ENCODE results near the gene SERPINA12. TPM values are rescaled to one million over a fixed set of nuclear protein-coding genes. Genes with fewer than 3 reads are reported as not detected.

The SERPINA12 gene
- total RNA-seq, 1 donor from 2014 or later, result not detected

DNA sequence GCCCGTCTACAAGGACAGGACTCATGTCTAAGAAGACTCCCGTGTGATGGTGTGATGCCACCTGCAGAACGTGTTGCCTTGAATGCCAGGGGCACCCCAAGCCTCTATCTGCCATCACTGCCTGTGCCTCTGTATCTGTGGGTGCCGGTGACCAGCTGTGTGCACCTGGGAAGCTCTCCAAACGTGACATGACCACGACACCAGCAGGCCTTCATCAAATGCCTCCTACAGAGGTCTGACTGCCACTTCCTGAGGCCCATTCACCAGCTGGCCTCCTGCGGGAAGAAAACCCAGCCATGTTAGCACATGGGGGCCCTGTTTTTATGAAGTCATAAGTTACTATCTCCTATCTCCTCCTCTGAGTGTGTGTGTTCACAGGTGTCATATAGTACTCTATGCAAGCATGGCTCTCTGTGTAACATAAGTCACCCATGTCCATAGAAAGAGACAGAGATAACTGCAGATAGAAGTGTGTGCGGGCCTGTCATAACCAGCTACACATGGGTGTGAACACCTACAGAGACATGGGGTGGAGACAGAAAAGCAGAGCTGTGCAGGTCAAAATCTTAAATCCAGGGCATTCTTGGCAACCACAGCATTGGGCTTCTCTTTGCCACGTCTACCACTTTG lies 33.7 kb upstream of the SERPINA12 start:
- Mint-ChIP-seq H3K9me3 (no peaks in the 10 kb centered on the region), H3K27me3 (ENCODE audit: insufficient read depth) (peaks cover 6% of the 10 kb centered on the region), H3K4me1 (ENCODE audit: low read depth) (no peaks in the 10 kb centered on the region), H3K36me3 (ENCODE audit: low read depth) (no peaks in the 10 kb centered on the region), H3K4me3 (no peak overlapping the region), H3K27ac (no peak overlapping the region)
- DNase-seq (ENCODE audit: low spot score), result no peak
- intact Hi-C loops (cut with micrococcal nuclease), result no loop called here

GRCh38 chr14:94542111-94542810 lies 33.0 kb upstream of the SERPINA12 start:
- no peaks in the 10 kb centered on the region for H3K36me3 Mint-ChIP-seq (ENCODE audit: low read depth)
- DNase-seq (ENCODE audit: low spot score), result no peak
- H3K4me3 Mint-ChIP-seq, result no peak overlapping the region
- peaks cover 4% of the 10 kb centered on the region for H3K27me3 Mint-ChIP-seq (ENCODE audit: insufficient read depth)
- H3K9me3 Mint-ChIP-seq, result no peaks in the 10 kb centered on the region
- H3K27ac Mint-ChIP-seq, result no peak overlapping the region
- intact Hi-C loops (cut with micrococcal nuclease), result no loop called here
- H3K4me1 Mint-ChIP-seq (ENCODE audit: low read depth), result no peaks in the 10 kb centered on the region

DNA sequence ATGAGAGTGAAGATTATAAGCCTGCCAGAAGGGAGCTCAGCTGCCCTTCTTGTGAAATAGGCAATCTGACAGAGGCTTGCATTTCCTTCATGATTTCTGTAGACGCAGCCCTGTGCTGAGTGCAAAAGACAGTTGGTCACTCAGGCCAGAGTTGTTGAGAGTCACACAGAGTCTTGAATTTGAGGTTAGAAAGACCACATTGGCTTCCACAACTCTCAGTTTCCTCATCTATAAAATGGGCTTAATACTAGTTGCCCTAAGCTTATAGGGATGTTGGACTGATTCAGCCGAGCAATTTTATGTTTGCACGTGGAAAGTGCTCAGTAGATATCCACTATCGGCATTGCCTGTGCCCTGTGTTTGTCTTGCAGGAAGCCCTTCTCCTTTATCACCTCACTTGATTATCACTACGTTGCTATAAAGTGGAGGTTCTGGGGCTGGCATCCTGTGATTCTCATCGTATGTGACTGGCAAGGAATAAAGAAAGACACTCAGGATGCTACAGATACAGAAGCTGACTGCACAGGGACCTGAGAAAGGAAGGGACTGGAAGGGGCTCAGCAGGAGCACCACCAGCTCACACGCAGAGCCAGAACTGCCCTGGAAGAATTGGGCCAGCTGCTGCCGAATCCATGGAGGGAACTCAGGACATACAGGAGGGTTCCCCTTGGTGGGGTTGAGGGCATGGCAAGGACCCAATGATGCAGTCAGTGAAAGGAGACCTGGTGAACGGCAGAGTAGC lies 32.1 kb upstream of the SERPINA12 start:
- no peak for DNase-seq (ENCODE audit: low spot score)
- no peaks in the 10 kb centered on the region for H3K36me3 Mint-ChIP-seq (ENCODE audit: low read depth)

GRCh38 chr14:94540031-94540794 lies 30.9 kb upstream of the SERPINA12 start:
- Mint-ChIP-seq H3K4me3 (no peak overlapping the region), H3K36me3 (ENCODE audit: low read depth) (no peaks in the 10 kb centered on the region), H3K4me1 (ENCODE audit: low read depth) (no peaks in the 10 kb centered on the region), H3K27ac (no peak overlapping the region), H3K27me3 (ENCODE audit: insufficient read depth) (peaks cover 4% of the 10 kb centered on the region), H3K9me3 (no peaks in the 10 kb centered on the region)
- no peak for DNase-seq (ENCODE audit: low spot score)
- intact Hi-C loops (cut with micrococcal nuclease), result no loop called here

More for the DNA sequence above, 32.1 kb upstream of the SERPINA12 start:
- H3K4me3 Mint-ChIP-seq, result no peak overlapping the region
- no peak overlapping the region for H3K27ac Mint-ChIP-seq
- H3K27me3 Mint-ChIP-seq (ENCODE audit: insufficient read depth), result peaks cover 4% of the 10 kb centered on the region
- H3K4me1 Mint-ChIP-seq (ENCODE audit: low read depth), result no peaks in the 10 kb centered on the region
- H3K9me3 Mint-ChIP-seq, result no peaks in the 10 kb centered on the region
- intact Hi-C loops (cut with micrococcal nuclease), result no loop called here

DNA sequence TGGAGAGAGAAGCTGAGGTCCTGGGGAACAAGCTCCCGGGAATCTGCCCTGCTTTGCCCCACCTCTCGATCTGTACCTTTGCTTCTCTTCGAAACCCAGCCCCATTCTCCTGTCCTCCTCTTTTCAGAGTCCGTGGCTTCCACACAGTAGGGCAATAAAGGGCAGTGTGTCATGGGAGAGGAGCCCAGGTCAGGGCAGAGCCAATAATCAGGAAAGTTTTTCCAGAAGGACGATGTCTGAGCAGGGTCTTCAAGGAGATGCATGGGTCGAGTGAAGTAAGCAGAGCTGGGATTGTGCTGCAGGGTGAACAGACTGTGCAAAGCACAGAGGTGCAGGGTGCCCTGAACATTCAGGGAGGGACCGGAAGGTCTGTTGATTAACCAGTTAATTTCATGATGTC lies 29.9 kb upstream of the SERPINA12 start:
- Mint-ChIP-seq H3K4me3 (no peak overlapping the region), H3K27ac (no peak overlapping the region), H3K27me3 (ENCODE audit: insufficient read depth) (peaks cover 4% of the 10 kb centered on the region), H3K36me3 (ENCODE audit: low read depth) (no peaks in the 10 kb centered on the region), H3K9me3 (no peaks in the 10 kb centered on the region), H3K4me1 (ENCODE audit: low read depth) (no peaks in the 10 kb centered on the region)
- DNase-seq (ENCODE audit: low spot score), result no peak
- intact Hi-C loops (cut with micrococcal nuclease), result no loop called here

DNA sequence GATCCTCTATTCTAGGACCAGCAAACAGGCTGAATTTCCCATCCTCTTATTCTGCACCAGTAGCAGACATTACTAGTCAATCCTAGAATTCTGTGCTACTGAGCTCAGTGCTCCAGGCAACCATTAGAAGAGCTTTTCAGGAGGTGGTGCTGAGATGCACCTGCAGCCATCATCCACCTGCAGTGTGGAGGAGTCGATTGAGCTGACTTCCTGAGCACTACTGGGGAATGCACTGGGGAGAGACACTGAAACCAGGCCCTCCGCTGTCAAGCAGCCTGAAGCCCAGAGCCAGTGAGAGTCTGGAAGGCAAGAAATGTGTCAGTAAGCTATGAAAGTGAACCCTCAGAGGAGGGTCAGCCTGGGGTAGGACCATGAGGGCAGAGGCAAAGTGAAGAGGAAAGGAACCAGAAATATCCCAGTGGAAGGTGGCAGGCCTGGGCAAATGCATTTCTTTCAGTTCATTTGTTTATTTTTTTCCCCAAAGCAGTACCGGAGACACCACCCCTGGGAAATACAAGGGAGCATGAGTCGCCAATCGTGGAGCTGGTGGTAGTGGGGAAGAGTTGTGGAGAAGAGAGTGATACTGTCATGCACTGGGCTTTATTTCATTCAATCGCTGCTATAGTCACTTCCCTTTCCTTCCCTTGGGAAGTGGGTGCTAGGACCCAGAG lies 28.9 kb upstream of the SERPINA12 start:
- no peak overlapping the region for H3K4me3 Mint-ChIP-seq

DNA sequence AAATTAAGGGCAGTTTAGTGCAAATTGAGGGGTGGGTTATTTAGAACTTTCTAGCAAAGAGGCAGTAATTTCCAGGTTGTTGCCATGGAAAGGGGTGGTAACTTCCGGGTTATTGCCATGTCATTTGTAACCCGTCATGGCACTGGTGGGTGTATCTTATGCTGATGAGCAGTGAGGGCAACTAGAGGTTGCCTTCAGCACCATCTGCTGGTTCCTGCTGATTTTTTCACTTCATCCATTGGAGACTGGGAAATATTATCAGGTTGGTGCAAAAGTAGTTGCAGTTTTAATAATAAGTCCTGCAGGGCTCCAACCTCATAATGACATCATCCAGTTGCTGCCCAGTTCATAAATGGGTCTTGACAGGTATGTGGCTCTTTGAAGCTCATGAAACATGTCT lies 27.6 kb upstream of the SERPINA12 start:
- intact Hi-C loops (cut with micrococcal nuclease), result no loop called here
- no peaks in the 10 kb centered on the region for H3K36me3 Mint-ChIP-seq (ENCODE audit: low read depth)
- no peak overlapping the region for H3K27ac Mint-ChIP-seq
- no peak overlapping the region for H3K4me3 Mint-ChIP-seq
- DNase-seq (ENCODE audit: low spot score), result no peak
- H3K27me3 Mint-ChIP-seq (ENCODE audit: insufficient read depth), result peaks cover 4% of the 10 kb centered on the region
- H3K4me1 Mint-ChIP-seq (ENCODE audit: low read depth), result no peaks in the 10 kb centered on the region
- no peaks in the 10 kb centered on the region for H3K9me3 Mint-ChIP-seq

More for the DNA sequence above, 28.9 kb upstream of the SERPINA12 start:
- no peaks in the 10 kb centered on the region for H3K4me1 Mint-ChIP-seq (ENCODE audit: low read depth)
- H3K36me3 Mint-ChIP-seq (ENCODE audit: low read depth), result no peaks in the 10 kb centered on the region
- peaks cover 4% of the 10 kb centered on the region for H3K27me3 Mint-ChIP-seq (ENCODE audit: insufficient read depth)
- intact Hi-C loops (cut with micrococcal nuclease), result no loop called here
- H3K9me3 Mint-ChIP-seq, result no peaks in the 10 kb centered on the region
- no peak overlapping the region for H3K27ac Mint-ChIP-seq
- no peak for DNase-seq (ENCODE audit: low spot score)

- no peak overlapping the region for H3K27ac Mint-ChIP-seq
- no peaks in the 10 kb centered on the region for H3K36me3 Mint-ChIP-seq (ENCODE audit: low read depth)
- no peaks in the 10 kb centered on the region for H3K4me1 Mint-ChIP-seq (ENCODE audit: low read depth)
- intact Hi-C loops (cut with micrococcal nuclease), result no loop called here
- peaks cover 4% of the 10 kb centered on the region for H3K27me3 Mint-ChIP-seq (ENCODE audit: insufficient read depth)
- no peaks in the 10 kb centered on the region for H3K9me3 Mint-ChIP-seq
- no peak overlapping the region for H3K4me3 Mint-ChIP-seq
- no peak for DNase-seq (ENCODE audit: low spot score)
These were observed 26.2 kb upstream of the SERPINA12 start for GRCh38 chr14:94535506-94535905.

DNA sequence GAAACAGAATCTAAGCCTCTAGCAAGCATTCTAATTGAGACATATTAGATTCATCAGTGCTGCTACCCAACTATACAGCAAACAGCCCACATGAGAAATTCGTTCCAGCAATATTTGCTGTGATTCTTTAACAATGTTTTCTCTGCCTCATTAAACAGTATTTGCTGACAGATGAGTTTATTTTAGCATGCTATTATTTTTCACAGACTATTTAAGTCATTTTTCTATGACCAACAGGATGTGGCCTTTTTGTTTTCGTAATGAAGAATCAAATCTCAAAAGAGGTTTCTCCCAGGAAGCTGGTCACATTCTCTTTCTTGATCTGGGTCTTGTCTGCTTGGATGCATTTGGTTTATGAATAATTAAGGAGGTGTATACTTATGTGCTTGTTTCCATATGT lies 23.2 kb upstream of the SERPINA12 start:
- H3K4me1 Mint-ChIP-seq (ENCODE audit: low read depth), result no peaks in the 10 kb centered on the region
- no peaks in the 10 kb centered on the region for H3K9me3 Mint-ChIP-seq
- H3K27ac Mint-ChIP-seq, result no peak overlapping the region
- DNase-seq (ENCODE audit: low spot score), result no peak
- intact Hi-C loops (cut with micrococcal nuclease), result no loop called here
- H3K36me3 Mint-ChIP-seq (ENCODE audit: low read depth), result no peaks in the 10 kb centered on the region
- peaks cover 3% of the 10 kb centered on the region for H3K27me3 Mint-ChIP-seq (ENCODE audit: insufficient read depth)
- H3K4me3 Mint-ChIP-seq, result no peak overlapping the region

GRCh38 chr14:94531187-94531586 lies 21.9 kb upstream of the SERPINA12 start:
- Mint-ChIP-seq H3K27ac (no peak overlapping the region), H3K9me3 (no peaks in the 10 kb centered on the region), H3K4me3 (no peak overlapping the region)

GRCh38 chr14:94524093-94524492 lies 14.8 kb upstream of the SERPINA12 start:
- Mint-ChIP-seq H3K36me3 (ENCODE audit: low read depth) (no peaks in the 10 kb centered on the region), H3K9me3 (no peaks in the 10 kb centered on the region), H3K4me1 (ENCODE audit: low read depth) (no peaks in the 10 kb centered on the region), H3K27me3 (ENCODE audit: insufficient read depth) (peaks cover 7% of the 10 kb centered on the region), H3K4me3 (no peak overlapping the region), H3K27ac (no peak overlapping the region)
- intact Hi-C loops (cut with micrococcal nuclease), result no loop called here
- no peak for DNase-seq (ENCODE audit: low spot score)

More at GRCh38 chr14:94531187-94531586, 21.9 kb upstream of the SERPINA12 start:
- H3K4me1 Mint-ChIP-seq (ENCODE audit: low read depth), result no peaks in the 10 kb centered on the region
- intact Hi-C loops (cut with micrococcal nuclease), result no loop called here
- H3K27me3 Mint-ChIP-seq (ENCODE audit: insufficient read depth), result peaks cover 8% of the 10 kb centered on the region
- H3K36me3 Mint-ChIP-seq (ENCODE audit: low read depth), result no peaks in the 10 kb centered on the region
- DNase-seq (ENCODE audit: low spot score), result no peak

DNA sequence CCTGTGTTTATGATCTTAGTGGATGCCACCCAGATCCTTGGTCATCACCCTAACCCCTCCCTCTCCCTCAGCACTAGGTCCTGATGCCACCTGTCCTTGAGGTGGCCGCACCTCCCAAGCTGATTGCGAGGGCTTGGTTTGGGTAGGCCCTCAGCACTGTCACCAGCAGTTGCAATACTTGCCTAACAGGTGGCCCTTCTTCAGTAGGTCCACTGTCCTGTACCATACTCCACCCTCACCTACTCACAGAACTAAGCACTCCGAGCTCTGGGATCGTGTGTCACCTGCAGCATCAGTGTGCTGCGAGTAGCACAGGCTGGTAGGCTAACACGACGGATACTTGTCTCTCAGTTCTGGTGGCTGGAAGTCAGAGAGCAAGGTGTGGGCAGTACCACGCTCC lies 14.0 kb upstream of the SERPINA12 start:
- no peak for DNase-seq (ENCODE audit: low spot score)
- Mint-ChIP-seq H3K4me3 (no peak overlapping the region), H3K27me3 (ENCODE audit: insufficient read depth) (peaks cover 7% of the 10 kb centered on the region), H3K36me3 (ENCODE audit: low read depth) (no peaks in the 10 kb centered on the region), H3K9me3 (no peaks in the 10 kb centered on the region), H3K4me1 (ENCODE audit: low read depth) (no peaks in the 10 kb centered on the region), H3K27ac (no peak overlapping the region)
- intact Hi-C loops (cut with micrococcal nuclease), result no loop called here

Measured in activated T-helper 1 cell treated with anti-CD3 and anti-CD28 coated beads, Interleukin-12 subunit alpha, Interleukin-12 subunit beta, Interleukin-2, Interleukin-4 antibody, amounts not matched to agents 30 ng/mL and 10 ng/mL and 1 ng/mL, durations not matched to agents 14 hours and 24 hours and 36 hours (primary cell).